HepG2 (cell line): ENCODE results near the gene ENG.

Source experiments
- ARNT2 ChIP-seq: sonication (generic); formaldehyde crosslinking; IDR thresholded peaks from 2 replicates; pipeline ENCODE4 v1.8.0; 2022; ENCODE audit warnings: mild to moderate bottlenecking, low read depth, missing genetic modification reagents, moderate library complexity
- ASH2L ChIP-seq: fragments of 300-600, 200-600 bp; sonication (generic); IDR thresholded peaks from 2 replicates; pipeline ENCODE4 v1.7.0; 2017; ENCODE audit warnings: low read depth, mild to moderate bottlenecking, moderate library complexity, mixed read lengths, low read length; ENCODE audit not compliant: insufficient read length
- EZH2 ChIP-seq: conservative IDR thresholded peaks from 2 replicates; pipeline ENCODE4 v1.6.1; 2012; ENCODE audit warnings: mild to moderate bottlenecking, low read depth, low read length, moderate library complexity
- KDM5B ChIP-seq: sonication (generic); formaldehyde crosslinking; IDR thresholded peaks from 2 replicates; pipeline ENCODE4 v1.4.0; 2020; ENCODE audit warnings: missing genetic modification reagents, mild to moderate bottlenecking, borderline replicate concordance
- NBN ChIP-seq: fragments of 450-650 bp; conservative IDR thresholded peaks from 2 replicates; pipeline ENCODE4 v1.6.1; 2017
- YY1 ChIP-seq: IDR thresholded peaks from 2 replicates; pipeline ENCODE4 v1.6.1; 2011; ENCODE audit warnings: low read length, low read depth, moderate library complexity, mild to moderate bottlenecking; ENCODE audit not compliant: insufficient read depth, insufficient replicate concordance
- ZFP36 ChIP-seq: fragments of 150-350 bp; IDR thresholded peaks from 2 replicates; pipeline ENCODE4 v1.6.1; 2018; ENCODE audit warnings: borderline replicate concordance, low read length, low read depth; ENCODE audit not compliant: partially characterized antibody
- ZNF558 ChIP-seq: sonication (generic); formaldehyde crosslinking; IDR thresholded peaks from 2 replicates; pipeline ENCODE4 v1.9.0; 2022; ENCODE audit warnings: mild to moderate bottlenecking, missing genetic modification reagents, borderline replicate concordance
- TF ChIP-seq, protein P1 (sequence below): sonication (generic); formaldehyde crosslinking; IDR thresholded peaks from 2 replicates; pipeline ENCODE4 v1.5.0; 2020; ENCODE audit warnings: mild to moderate bottlenecking, missing genetic modification reagents, moderate library complexity
- TF ChIP-seq, protein P2 (sequence below): IDR thresholded peaks from 2 replicates; pipeline ENCODE4 v1.6.1; 2016; ENCODE audit warnings: missing compliant biosample characterization, missing genetic modification reagents, borderline replicate concordance
- TF ChIP-seq, protein P3 (sequence below): conservative IDR thresholded peaks from 2 replicates; pipeline ENCODE4 v1.6.1; 2018; ENCODE audit warnings: missing genetic modification reagents

DNA sequence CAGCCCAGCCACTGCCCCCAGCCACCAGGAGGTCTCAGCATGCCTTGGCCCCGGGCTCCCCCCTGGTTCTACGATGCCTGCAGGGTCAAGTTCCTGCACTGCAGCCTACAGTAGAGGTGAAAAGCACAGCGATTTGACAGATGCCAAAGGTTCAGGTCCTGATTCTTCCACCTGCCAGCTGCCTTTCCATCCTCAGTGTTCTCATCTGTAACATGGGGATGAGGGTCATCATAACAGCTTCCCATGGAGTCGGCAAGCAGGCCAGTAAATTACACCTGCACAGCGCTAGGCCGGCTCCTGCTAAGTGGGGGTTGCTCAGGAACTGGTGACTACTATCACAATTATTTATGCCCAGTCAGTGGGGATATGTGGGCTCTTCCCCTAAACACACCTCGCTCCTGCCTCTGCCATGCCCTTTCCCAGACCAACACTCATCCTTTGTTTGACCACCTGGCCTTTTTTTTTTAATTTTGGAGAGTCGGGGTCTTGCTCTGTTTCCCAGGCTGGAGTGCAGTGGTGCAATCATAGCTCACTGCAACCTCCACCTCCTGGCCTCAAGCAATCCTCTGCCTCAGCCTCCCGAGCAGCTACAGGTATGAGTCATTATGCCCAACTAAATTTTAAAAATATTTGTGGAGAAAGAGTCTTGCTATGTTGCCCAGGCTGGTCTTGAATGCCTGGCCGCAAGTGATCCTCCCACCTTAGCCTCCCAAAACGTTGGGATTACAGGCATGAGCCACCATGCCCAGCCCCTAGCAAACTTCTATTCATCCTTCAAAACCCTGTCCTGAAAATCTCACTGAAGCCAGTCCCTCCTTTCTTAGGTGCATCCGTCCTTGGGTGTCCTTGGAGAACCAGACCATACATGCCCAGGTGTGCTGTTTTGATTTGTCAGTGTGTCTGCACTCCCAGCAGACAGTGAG is 6.4 kb downstream of the ENG start:
- TF ChIP-seq, protein P1, sequence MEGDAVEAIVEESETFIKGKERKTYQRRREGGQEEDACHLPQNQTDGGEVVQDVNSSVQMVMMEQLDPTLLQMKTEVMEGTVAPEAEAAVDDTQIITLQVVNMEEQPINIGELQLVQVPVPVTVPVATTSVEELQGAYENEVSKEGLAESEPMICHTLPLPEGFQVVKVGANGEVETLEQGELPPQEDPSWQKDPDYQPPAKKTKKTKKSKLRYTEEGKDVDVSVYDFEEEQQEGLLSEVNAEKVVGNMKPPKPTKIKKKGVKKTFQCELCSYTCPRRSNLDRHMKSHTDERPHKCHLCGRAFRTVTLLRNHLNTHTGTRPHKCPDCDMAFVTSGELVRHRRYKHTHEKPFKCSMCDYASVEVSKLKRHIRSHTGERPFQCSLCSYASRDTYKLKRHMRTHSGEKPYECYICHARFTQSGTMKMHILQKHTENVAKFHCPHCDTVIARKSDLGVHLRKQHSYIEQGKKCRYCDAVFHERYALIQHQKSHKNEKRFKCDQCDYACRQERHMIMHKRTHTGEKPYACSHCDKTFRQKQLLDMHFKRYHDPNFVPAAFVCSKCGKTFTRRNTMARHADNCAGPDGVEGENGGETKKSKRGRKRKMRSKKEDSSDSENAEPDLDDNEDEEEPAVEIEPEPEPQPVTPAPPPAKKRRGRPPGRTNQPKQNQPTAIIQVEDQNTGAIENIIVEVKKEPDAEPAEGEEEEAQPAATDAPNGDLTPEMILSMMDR, result no peak
- TF ChIP-seq KDM5B (CRISPR knock-in tag) (no peak), NBN (no peak), ZNF558 (CRISPR knock-in tag) (no peak), ARNT2 (CRISPR knock-in tag) (no peak), EZH2 (no peak), YY1 (no peak), ASH2L (no peak), ZFP36 (no peak)
- TF ChIP-seq, protein P2, sequence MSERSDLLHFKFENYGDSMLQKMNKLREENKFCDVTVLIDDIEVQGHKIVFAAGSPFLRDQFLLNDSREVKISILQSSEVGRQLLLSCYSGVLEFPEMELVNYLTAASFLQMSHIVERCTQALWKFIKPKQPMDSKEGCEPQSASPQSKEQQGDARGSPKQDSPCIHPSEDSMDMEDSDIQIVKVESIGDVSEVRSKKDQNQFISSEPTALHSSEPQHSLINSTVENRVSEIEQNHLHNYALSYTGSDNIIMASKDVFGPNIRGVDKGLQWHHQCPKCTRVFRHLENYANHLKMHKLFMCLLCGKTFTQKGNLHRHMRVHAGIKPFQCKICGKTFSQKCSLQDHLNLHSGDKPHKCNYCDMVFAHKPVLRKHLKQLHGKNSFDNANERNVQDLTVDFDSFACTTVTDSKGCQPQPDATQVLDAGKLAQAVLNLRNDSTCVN (CRISPR knock-in tag), result no peak
- TF ChIP-seq, protein P3, sequence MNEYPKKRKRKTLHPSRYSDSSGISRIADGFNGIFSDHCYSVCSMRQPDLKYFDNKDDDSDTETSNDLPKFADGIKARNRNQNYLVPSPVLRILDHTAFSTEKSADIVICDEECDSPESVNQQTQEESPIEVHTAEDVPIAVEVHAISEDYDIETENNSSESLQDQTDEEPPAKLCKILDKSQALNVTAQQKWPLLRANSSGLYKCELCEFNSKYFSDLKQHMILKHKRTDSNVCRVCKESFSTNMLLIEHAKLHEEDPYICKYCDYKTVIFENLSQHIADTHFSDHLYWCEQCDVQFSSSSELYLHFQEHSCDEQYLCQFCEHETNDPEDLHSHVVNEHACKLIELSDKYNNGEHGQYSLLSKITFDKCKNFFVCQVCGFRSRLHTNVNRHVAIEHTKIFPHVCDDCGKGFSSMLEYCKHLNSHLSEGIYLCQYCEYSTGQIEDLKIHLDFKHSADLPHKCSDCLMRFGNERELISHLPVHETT, result no peak
